ENCODE results near the gene UMODL1.

Gene UMODL1, protein sequence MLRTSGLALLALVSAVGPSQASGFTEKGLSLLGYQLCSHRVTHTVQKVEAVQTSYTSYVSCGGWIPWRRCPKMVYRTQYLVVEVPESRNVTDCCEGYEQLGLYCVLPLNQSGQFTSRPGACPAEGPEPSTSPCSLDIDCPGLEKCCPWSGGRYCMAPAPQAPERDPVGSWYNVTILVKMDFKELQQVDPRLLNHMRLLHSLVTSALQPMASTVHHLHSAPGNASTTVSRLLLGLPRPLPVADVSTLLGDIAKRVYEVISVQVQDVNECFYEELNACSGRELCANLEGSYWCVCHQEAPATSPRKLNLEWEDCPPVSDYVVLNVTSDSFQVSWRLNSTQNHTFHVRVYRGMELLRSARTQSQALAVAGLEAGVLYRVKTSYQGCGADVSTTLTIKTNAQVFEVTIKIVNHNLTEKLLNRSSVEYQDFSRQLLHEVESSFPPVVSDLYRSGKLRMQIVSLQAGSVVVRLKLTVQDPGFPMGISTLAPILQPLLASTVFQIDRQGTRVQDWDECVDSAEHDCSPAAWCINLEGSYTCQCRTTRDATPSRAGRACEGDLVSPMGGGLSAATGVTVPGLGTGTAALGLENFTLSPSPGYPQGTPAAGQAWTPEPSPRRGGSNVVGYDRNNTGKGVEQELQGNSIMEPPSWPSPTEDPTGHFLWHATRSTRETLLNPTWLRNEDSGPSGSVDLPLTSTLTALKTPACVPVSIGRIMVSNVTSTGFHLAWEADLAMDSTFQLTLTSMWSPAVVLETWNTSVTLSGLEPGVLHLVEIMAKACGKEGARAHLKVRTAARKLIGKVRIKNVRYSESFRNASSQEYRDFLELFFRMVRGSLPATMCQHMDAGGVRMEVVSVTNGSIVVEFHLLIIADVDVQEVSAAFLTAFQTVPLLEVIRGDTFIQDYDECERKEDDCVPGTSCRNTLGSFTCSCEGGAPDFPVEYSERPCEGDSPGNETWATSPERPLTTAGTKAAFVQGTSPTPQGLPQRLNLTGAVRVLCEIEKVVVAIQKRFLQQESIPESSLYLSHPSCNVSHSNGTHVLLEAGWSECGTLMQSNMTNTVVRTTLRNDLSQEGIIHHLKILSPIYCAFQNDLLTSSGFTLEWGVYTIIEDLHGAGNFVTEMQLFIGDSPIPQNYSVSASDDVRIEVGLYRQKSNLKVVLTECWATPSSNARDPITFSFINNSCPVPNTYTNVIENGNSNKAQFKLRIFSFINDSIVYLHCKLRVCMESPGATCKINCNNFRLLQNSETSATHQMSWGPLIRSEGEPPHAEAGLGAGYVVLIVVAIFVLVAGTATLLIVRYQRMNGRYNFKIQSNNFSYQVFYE

DNA sequence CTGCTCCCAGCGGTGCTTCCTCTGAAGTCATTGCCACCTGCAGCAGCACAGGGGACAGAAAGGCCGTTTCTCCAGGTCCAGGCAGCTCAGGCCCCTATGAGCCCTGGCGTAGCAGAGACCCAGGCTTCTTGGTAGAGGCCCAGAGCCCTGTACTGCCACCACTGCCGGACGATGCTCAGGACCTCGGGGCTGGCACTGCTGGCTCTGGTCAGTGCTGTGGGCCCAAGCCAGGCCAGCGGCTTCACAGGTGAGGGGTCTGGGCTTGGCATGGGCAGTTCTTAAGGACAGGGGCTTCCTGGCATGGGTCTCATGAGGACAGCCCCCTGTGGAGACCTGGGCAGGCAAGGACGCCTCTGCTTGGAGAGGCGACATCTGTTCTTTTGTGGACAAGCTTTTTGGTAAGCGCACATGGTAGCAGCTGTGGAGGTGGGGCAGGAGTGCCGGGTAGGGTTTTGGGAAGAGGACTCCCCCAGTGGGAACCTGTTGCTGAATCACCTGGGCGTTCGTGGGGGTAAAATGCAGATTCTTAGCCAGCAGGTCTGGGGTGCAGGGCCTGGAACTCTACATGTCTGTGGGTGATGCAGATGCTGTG, at the start of gene UMODL1:
UMODL1 (plus strand) TSS at position 172 of the 592 bp plus-strand sequence; CDS start at position 172, 0 bp downstream.
- no peak for DNase-seq

DNA sequence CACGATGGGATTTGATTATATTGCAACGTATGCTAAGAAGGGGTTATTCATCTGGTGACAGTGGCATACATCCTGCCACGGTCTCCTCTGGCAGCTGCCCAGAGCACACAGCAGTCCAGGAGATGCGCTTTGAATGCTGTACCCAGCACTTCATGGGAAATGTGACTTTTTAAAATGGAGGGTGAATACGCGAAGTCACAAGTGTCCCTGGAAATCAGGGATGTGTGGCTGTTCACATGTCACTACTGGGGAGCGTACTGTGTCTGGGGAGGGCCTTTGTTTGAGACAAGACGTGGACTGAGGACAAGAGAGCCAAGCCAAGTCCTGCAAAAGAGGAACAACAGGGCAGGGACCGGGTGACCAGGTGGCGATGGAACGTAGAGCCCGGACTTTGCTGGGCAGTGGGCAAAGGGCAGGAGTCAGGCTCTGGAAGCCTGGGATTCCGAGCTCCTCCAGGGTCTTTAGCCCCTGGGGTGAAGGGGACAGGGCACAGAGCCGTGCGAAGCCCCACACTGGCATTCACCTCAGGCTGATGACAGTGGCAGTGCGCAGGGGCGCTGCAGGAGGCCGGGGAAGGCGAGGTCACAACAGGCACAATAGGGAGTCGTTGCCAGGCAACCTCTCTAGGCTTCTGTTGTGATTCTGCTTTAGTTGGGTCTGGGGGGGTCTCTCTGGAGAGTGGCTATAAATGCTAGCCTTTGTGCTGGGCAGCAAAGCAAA, 49.6 kb upstream of the UMODL1 start:
- peak in 5 of 58 donors; percentile 8 to 52 (median 17) for DNase-seq

DNA sequence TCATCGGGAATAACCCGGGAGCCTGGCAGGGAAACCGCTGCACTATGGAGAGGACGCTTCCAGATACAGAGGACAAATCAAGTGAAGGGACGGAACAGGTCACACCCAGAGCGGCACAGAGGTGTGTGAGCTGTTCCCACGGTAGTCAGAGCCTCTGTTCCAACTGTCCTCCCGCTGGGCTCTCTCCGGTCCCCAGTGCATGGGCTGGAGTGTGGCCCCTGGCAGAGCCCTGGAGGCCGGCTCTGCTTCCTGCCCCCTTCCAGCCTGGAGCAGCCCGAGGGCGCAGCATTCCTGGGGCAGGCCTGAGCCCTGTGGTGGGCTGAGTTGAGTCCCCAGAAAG, 49.1 kb upstream of the UMODL1 start:
- DNase-seq: no peak

DNA sequence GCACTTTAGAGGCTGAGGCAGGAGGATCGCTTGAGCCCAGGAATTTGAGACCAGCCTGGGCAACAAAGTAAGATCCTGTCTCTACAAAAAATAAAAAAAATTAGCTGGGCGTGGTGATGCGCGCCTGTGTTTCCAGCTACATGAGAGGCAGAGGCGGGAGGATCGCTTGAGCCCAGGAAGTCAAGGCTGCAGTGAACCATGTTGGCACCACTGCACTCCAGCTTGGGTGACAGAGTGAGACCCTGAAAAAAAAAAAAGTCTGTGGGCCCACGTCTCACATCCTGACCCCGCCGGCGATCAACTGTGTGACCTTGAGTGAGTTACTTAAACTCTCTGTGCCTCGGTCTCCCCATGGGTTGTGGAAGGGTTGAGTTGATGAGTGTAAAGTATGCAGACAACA, 48.2 kb upstream of the UMODL1 start:
- no peak for DNase-seq

DNA sequence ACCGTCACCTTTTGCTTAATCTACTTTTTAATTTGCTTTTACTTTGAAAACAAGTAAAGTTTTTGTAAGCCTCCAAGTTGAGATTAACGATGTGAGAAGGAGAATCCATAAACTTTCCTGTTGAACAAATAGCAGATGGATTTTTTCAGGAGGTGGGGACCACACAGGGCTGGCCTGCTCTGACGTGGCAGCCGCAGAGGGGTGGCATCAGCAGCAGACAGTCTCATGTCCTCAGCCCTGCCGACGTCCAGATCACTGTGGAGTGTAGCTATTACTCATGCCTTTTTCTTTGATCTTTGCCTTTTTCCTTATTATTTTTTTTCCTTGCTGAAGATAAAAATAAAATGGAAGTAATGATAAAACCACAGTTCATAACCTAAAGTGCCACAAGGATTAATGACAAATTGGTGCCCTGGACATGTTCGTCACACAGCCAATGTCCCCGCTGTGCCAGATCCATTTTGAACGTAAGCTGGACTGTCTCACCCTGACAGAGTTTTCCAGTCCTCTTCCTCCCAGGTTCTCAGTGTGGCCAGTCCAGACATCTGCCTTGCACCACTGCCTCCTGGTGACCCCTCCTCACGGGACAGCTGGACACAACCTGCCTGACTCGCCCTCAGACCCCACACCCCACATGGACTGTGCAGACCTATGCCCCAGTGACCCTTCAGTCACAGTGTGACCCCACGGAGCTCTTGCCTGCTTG, 45.6 kb upstream of the UMODL1 start:
- DNase-seq: no peak

DNA sequence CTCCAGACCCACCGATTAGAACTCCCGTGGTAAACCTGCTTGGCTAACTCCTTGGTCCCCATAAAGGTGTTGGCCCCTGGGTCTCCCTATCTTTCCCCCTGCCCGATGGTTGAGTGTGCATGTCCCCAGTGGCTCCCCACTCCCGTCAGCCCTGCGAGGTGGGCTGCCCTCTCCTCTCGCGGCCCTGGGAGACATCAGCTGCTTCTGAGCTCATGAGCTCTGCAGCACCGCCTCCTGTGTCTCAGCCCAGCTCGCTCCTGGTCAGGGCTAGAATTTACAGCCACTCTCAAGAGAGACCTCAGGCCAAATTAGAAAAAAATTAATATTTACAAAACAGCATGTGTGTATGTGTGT, 45.1 kb upstream of the UMODL1 start:
- no peak for DNase-seq

DNA sequence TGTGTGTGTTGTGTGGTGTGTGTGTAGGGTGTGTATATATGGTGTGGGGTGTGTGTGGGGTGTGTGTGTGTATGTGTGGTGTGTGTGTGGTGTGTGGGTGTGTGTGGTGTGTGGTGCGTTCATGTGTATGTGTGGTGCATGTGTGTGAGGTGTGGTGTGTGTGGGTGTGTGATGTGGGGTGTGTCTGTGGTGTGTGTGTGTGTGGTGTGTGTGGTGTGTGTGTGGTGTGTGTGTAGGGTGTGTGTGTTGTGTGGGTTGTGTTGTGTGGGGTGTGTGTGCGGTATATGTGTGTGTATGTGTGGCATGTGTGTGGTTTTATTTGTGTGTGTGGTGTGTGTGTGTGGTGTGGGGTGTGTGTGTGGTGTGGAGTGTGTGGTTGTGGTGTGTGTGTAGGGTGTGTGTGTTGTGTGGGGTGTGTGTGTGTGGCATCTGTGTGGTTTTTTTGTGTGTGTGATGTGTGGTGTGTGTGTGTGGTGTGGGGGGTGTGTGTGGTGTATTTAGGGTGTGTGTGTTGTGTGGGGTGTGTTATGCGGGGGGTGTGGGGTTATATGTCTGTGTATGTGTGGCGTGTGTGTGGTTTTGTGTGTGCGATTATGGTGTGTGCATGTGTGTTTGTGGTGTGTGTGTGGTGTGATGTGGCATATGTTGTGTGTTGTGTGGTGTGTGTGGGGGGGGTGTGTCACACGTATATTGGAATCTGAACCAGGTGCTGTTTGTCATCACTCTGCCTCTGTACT, 43.9 kb upstream of the UMODL1 start:
- DNase-seq: no peak

DNA sequence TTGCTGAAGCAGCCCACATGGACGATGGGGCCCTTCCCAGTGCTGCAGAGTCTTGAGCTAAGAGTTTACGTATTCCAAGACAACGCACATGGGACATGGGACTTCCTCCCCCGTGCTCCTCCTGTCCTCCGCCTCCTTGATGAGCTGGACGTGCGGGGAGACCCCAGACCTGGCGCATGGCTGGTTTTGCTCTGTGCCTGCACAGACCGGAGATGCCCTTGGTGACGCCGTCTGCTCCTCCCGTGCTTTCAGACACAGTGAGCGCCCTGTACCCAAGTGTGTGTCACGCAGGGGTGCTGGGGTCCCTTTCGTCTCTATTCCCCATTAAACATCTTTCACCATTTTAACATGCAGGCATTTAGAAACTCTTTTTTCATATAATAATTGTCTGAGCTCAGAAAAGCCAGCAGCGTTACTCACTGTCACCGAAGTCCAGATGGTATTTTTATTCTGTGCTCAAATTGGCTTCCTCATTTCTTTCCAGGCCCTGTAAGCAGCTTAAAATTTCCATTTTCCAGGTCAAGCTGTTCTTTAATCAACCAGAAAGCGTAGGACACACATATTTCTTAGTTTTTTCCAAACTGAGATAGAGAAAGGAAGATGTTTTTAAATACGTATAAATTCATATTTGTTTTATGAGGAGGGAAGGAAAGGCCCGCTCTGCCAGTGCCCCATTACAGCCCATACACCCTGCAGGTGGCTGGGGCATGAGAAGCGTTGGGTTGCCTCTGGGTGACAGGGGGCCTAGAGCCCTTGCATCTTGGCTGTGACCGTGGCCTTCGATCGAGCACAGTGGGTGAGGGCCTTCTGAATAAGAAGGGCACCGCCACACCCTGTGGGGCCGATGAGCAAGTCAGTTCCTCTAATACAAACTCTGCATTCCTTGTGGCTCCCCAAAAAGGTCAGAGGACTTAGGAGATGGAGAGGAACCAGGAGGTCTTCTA, 43.0 kb upstream of the UMODL1 start:
- DNase-seq: peak in 19 of 58 donors; percentile 10 to 57 (median 32)

DNA sequence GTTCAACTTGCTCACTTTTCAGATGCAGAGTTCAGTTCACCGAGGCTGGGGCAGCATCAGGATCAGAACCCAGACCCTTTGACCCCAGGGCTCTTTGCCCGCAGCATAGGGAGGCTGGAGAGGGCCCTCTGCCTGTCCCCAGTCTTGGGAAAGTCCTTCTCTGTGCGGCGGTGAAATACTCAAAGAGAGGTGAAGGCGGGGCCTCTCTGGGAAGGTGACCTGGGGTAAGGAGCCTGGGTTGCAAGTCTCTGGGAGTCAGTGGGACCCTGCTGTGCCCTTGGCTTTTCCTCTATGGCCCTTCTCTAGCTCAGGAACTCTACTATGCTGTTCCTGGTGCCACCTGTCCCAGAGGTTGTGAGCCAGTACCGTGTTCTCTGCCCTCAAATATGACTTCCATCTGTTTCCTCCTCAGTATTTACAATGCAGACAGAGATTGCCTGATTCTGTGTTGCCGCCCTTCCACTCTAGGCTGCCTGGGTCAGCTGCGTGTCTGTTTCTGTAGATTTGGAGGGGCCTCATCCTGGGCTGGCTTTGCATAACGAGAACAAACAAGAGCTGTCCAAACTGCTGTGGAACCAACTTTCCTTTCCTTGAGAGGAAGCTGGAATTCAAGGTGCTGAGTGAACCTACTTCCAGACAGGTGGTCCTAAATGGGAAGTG, 42.2 kb upstream of the UMODL1 start:
- DNase-seq: no peak

DNA sequence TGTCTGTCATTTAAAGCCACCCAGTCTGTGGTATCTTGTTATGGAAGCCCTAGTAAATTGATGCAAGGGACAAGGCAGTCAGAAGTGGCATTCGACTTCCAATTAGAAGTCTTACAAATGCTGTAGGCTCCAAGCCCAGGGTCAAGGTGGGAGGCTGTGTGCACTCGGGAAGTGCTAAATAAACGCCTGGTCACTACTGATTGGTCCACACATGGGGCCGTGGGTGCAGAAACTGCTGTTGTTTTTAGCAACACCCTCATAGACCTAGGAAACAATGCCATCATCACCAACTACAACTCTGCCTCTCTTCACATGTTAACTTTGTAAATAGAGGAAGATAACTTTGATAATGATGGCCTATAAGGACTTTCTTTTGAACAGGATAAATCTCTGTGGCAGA, 40.8 kb upstream of the UMODL1 start:
- DNase-seq: no peak

DNA sequence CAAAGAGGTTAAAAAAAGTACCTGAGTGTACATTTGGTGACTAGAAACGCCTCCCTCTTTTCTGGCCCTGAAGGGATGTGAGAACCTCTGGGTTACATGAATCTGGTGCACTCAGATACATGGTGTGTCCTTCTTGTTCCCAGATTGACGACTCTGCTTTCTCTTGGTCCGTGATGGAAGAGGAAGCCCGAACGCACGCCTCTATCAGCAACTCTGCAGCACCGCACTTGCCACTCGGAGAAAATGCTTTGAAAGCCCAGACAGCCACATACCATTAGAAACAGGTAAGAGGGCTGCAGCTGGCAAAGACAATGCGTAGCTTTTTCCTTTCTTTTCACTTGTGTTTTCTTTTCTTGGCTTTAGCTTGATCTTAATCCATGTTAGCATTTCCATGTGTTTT, 39.9 kb upstream of the UMODL1 start:
- no peak for DNase-seq

DNA sequence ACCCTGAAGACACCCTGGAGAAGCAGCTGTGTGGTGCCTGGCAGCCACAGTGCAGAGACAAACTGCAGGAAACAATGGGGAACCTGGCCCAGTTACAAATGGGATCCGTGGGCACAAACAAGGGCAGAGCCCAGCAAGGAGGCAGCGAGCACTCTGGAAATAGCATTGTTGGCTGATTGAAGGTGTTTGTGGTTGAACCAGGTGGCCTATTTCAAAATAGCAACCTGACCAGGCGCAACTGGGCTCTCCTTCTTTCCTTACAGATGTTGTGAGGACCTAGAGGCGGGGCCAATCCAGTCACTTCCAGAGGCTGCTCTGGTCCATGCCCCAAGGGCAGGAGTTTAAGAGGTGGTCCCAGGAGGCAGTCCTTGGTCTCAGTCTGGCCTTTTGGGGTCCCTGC, 39.3 kb upstream of the UMODL1 start:
- DNase-seq: no peak

DNA sequence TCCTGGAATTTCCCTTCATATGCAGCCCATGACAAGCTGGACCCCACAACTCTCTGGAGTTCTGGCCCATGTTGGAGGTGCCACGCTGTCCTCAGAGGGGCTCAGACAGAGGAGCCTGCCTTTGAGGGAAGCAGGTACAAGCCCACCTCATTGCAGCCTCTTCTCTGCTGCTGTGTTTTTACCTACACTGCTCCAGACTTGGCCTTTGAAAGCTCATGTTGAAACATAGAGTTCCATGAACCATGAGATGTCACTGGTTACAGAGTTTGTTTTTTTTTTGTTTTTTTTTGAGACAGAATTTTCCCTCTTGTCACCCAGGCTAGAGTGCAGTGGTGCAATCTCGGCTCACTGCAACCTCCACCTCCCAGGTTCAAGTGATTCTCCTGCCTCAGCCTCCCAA, 38.9 kb upstream of the UMODL1 start:
- no peak for DNase-seq

DNA sequence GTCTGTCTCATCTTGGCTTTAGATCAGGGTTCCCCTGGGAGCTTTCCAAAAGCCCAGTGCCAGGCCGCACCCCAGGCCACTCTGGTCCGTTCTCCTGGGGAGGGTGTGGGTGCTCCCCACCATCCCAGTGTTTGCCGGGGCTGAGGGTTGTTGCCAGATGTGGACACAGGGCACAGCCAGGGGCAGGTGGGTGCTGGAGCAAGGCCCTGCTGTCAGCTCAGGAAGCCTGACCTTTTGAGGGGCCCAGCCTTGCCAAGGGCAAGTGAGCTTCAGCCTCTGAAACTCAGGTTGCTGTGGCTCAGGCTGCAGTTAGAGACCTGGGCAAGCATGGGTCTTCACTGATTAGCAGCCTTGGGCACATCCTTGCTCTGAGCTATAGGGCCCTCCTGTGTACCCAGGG, 38.1 kb upstream of the UMODL1 start:
- no peak for DNase-seq

DNA sequence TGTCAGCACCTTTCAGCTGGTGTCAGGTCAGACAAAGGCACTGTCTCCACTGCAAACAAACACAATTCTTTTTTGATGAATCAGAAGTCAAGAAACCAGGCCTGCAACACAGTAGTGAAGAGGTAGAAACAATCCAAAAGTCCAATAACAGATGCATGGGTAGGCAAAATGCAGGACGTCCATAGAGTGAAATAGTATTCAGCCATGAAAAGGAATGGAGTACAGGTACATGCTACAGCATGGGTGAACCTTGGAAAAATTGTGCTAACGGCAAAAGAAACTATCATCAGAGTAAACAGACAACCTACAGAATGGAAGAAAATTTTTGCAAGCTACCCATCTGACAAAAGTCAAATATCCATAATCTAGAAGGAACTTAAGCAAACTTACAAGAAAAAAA, 34.8 kb upstream of the UMODL1 start:
- no peak for DNase-seq

DNA sequence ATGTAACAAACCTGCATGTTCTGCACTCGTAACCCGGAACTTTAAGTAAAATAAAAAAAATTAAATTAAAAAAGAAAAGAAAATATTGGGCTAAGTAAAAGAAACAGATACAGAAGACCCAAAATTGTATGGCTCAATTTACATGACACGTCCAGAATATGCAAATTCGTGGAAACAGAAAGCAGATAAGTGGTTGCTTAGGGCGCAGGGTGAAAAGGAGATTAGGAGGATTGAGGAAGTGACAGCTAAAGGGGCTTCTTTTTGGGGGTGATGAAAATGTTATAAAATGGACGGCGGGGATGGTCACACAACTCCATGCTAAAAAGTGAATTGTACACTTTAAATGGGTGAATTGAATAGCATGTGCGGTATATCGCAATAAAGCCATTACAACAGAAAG, 33.6 kb upstream of the UMODL1 start:
- no peak for DNase-seq

DNA sequence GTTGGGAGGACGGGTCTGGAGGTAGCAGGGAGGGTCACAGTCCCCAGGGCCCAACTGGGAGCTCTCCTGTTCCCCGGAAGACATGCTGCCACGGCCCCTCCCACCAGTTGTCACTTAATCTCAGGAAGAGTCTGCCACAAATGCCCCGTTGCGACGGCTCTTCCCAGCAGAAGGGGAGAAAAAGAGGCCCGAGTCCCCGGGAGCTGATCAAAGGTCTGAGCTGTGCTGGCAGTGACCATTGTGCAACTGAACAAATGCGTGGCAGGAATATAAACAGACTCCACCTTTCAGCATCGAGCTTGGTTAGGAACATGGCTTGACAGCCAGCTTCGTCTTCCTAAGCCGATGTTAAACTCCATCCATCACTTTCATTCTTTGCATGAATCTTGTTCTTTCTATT, 33.2 kb upstream of the UMODL1 start:
- no peak for DNase-seq

DNA sequence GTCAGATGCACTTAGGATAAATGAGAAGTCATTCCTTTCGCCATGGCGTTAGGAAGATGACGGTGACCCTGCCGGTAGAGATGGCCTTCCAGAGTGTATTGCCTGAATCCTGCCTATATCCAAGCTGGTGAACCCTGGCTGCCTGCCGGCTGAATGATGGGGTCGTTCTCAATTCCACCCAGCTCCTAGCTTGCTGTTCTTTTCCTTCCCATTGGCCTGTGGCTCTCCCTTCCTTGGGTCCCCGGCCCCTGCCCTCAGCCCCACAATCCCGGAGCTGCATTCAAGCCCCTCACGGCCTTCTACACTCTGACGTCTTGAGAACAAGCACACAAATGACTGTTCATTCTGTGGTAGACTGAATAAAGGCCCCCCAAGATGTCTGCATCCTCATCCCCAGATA, 32.7 kb upstream of the UMODL1 start:
- DNase-seq: no peak

All from anterior cingulate cortex (tissue), 58 donors.